HG03520 (cell line): ENCODE measurements around the gene OR2M7.
"Not testable (repeated sequence)": the region's sequence is repeated elsewhere in the genome, so short reads cannot be mapped to it uniquely, and the experiment has no call there.

Experiments
- ATAC-seq: cut with Tn5 transposase; IDR thresholded peaks from one replicate; pipeline ENCODE4 v1.9.1; 2021; ENCODE audit warnings: mild to moderate bottlenecking, moderate library complexity; ENCODE audit not compliant: unreplicated experiment

Gene OR2M7

GRCh38 chr1:248324468-248324867 is at the start of gene OR2M7:
OR2M7 (minus strand) TSS chr1:248324568; CDS start chr1:248324568, 0 bp downstream.
- ATAC-seq, result no peak

GRCh38 chr1:248373761-248374160 is 49.4 kb upstream of the OR2M7 start:
- ATAC-seq, result no peak

GRCh38 chr1:248372394-248372793 is 48.0 kb upstream of the OR2M7 start:
- ATAC-seq, result peak; percentile 63

- ATAC-seq, result no peak
These were observed 42.2 kb upstream of the OR2M7 start for GRCh38 chr1:248366609-248367008.

- ATAC-seq, result no peak
These were observed 36.9 kb upstream of the OR2M7 start, which contains the start of gene OR2T4 for GRCh38 chr1:248361121-248361715. OR2T4 (plus strand) TSS chr1:248361665; CDS start chr1:248361665, 0 bp downstream.

GRCh38 chr1:248359415-248359814 is 35.0 kb upstream of the OR2M7 start:
- no peak for ATAC-seq

GRCh38 chr1:248348475-248348874 is 24.1 kb upstream of the OR2M7 start, which contains the start of gene OR14C36:
OR14C36 (plus strand) TSS chr1:248348775; CDS start chr1:248348775, 0 bp downstream.
- no peak for ATAC-seq

GRCh38 chr1:248343451-248343850 is 19.1 kb upstream of the OR2M7 start:
- ATAC-seq, result no peak

- no peak for ATAC-seq
These were observed 7.6 kb downstream of the OR2M7 start for GRCh38 chr1:248316796-248317195.

GRCh38 chr1:248306740-248307139 is 17.6 kb downstream of the OR2M7 start:
- ATAC-seq, result not testable (repeated sequence)

GRCh38 chr1:248306103-248306502 is 18.3 kb downstream of the OR2M7 start:
- ATAC-seq, result no peak

- ATAC-seq, result not testable (repeated sequence)
These were observed 18.7 kb downstream of the OR2M7 start for GRCh38 chr1:248305672-248306071.

GRCh38 chr1:248303324-248303723 is 21.0 kb downstream of the OR2M7 start, which contains the start of gene OR2T12:
OR2T12 (minus strand) TSS chr1:248303424; CDS start chr1:248295578, 7,846 bp downstream.
- ATAC-seq, result no peak

- ATAC-seq, result no peak
These were observed 36.0 kb downstream of the OR2M7 start for GRCh38 chr1:248288391-248288790.

- no peak for ATAC-seq
These were observed 46.5 kb downstream of the OR2M7 start, which contains the start of gene OR2T33 for GRCh38 chr1:248277876-248278275. OR2T33 (minus strand) TSS chr1:248277976; CDS start chr1:248273814, 4,162 bp downstream.
